Measurements from ENCODE around the gene LGMN.
"Not testable (repeated sequence)": the region's sequence is repeated elsewhere in the genome, so short reads cannot be mapped to it uniquely, and the experiment has no call there.

The LGMN gene

GRCh38 chr14:92754966-92755365 lies 6.5 kb upstream of the LGMN start:
- CTCF ChIA-PET, result interaction anchor here (0.6 to 1.5 kb wide), 2 partner anchors 26 to 1376 kb away, joined by 3 to 4 read pairs; no protein-coding TSS in a partner anchor
- POLR2A ChIA-PET, result no interaction called here
- WGBS (ENCODE audit: insufficient coverage), result no CpG with 5 or more reads among the region's 1 CpG

GRCh38 chr14:92753250-92753649 lies 4.8 kb upstream of the LGMN start:
- ChIA-PET CTCF (interaction anchor here (0.5 to 3.8 kb wide), 6 partner anchors 12 to 221 kb away, joined by 3 to 23 read pairs (median 5); no protein-coding TSS in a partner anchor), POLR2A (interaction anchor here (0.7 kb wide), 1 partner anchor 14 kb away, joined by 3 read pairs; no protein-coding TSS in a partner anchor)
- Histone ChIP-seq H3K9me3 (ENCODE audit: control extremely low read depth in 1 of 5, control insufficient read depth in 4 of 5, insufficient read depth in 2 of 5, low read depth in 1 of 5, low read length in 4 of 5) (peaks cover 0 to 12% (median 4%) of the 10 kb centered on the region in 5 experiments), H3K27ac (ENCODE audit: insufficient read depth in 1 of 2, low read depth in 1 of 2, low read length in 2 of 2, poor library complexity in 1 of 2, severe bottlenecking in 2 of 2) (no peak overlapping the region), H3K27me3 (replicated peaks in 2 of 5; ENCODE audit: control insufficient read depth in 4 of 5, insufficient read depth in 5 of 5, low read length in 4 of 5) (peaks cover 0 to 5% (median 0%) of the 10 kb centered on the region in 5 experiments), H3K4me3 (ENCODE audit: control insufficient read depth in 1 of 7, extremely low read depth in 1 of 7, insufficient read depth in 4 of 7, low read depth in 2 of 7, low read length in 6 of 7) (peak overlapping the region in 1 of 7 experiments; percentile 14), H3K36me3 (ENCODE audit: control insufficient read depth in 4 of 4, insufficient read depth in 4 of 4, low read length in 3 of 4) (no peaks in the 10 kb centered on the region), H3K4me1 (ENCODE audit: control extremely low read depth in 1 of 4, control insufficient read depth in 4 of 4, insufficient read depth in 4 of 4, low read length in 3 of 4) (peaks cover 9 to 42% (median 39%) of the 10 kb centered on the region in 4 experiments)
- peak; percentile 53 to 86 (median 86) for DNase-seq
- 18% methylated on average over 2 of the region's 5 CpGs for WGBS (ENCODE audit: insufficient coverage)

More at GRCh38 chr14:92754966-92755365, 6.5 kb upstream of the LGMN start:
- Histone ChIP-seq H3K27me3 (replicated peaks in 2 of 5; ENCODE audit: control insufficient read depth in 4 of 5, insufficient read depth in 5 of 5, low read length in 4 of 5) (no peaks in the 10 kb centered on the region), H3K9me3 (ENCODE audit: control extremely low read depth in 1 of 5, control insufficient read depth in 4 of 5, insufficient read depth in 2 of 5, low read depth in 1 of 5, low read length in 4 of 5) (peaks cover 0 to 12% (median 0%) of the 10 kb centered on the region in 5 experiments), H3K27ac (ENCODE audit: insufficient read depth in 1 of 2, low read depth in 1 of 2, low read length in 2 of 2, poor library complexity in 1 of 2, severe bottlenecking in 2 of 2) (no peak overlapping the region), H3K4me1 (ENCODE audit: control extremely low read depth in 1 of 4, control insufficient read depth in 4 of 4, insufficient read depth in 4 of 4, low read length in 3 of 4) (peaks cover 9 to 43% (median 27%) of the 10 kb centered on the region in 4 experiments), H3K36me3 (ENCODE audit: control insufficient read depth in 4 of 4, insufficient read depth in 4 of 4, low read length in 3 of 4) (no peaks in the 10 kb centered on the region), H3K4me3 (ENCODE audit: control insufficient read depth in 1 of 7, extremely low read depth in 1 of 7, insufficient read depth in 4 of 7, low read depth in 2 of 7, low read length in 6 of 7) (no peak overlapping the region)
- no peak for DNase-seq

GRCh38 chr14:92751819-92752218 lies 3.4 kb upstream of the LGMN start:
- 80% methylated on average over 2 of the region's 4 CpGs for WGBS (ENCODE audit: insufficient coverage)
- H3K4me3 ChIP-seq (ENCODE audit: control insufficient read depth in 1 of 7, extremely low read depth in 1 of 7, insufficient read depth in 4 of 7, low read depth in 2 of 7, low read length in 6 of 7), result no peak overlapping the region
- peak in 2 of 3 donors; percentile 23 to 47 for DNase-seq
- H3K36me3 ChIP-seq (ENCODE audit: control insufficient read depth in 4 of 4, insufficient read depth in 4 of 4, low read length in 3 of 4), result no peaks in the 10 kb centered on the region
- ChIA-PET POLR2A (no interaction called here), CTCF (interaction anchor here (1.2 to 3.8 kb wide), 3 partner anchors 8 to 35 kb away, joined by 3 to 23 read pairs (median 8); no protein-coding TSS in a partner anchor)
- peaks cover 0 to 13% (median 4%) of the 10 kb centered on the region in 5 experiments for H3K9me3 ChIP-seq (ENCODE audit: control extremely low read depth in 1 of 5, control insufficient read depth in 4 of 5, insufficient read depth in 2 of 5, low read depth in 1 of 5, low read length in 4 of 5)
- peaks cover 10 to 51% (median 45%) of the 10 kb centered on the region in 4 experiments for H3K4me1 ChIP-seq (ENCODE audit: control extremely low read depth in 1 of 4, control insufficient read depth in 4 of 4, insufficient read depth in 4 of 4, low read length in 3 of 4)
- peaks cover 0 to 18% (median 2%) of the 10 kb centered on the region in 5 experiments for H3K27me3 ChIP-seq (replicated peaks in 2 of 5; ENCODE audit: control insufficient read depth in 4 of 5, insufficient read depth in 5 of 5, low read length in 4 of 5)
- no peak overlapping the region for H3K27ac ChIP-seq (ENCODE audit: insufficient read depth in 1 of 2, low read depth in 1 of 2, low read length in 2 of 2, poor library complexity in 1 of 2, severe bottlenecking in 2 of 2)

- POLR2A ChIA-PET, result interaction anchor here (1.6 kb wide), 1 partner anchor 43 kb away, joined by 3 read pairs; the partner anchor contains the start of gene GOLGA5
- peaks cover 0 to 13% (median 4%) of the 10 kb centered on the region in 5 experiments for H3K9me3 ChIP-seq (ENCODE audit: control extremely low read depth in 1 of 5, control insufficient read depth in 4 of 5, insufficient read depth in 2 of 5, low read depth in 1 of 5, low read length in 4 of 5)
- peak in 2 of 3 donors; percentile 27 to 53 for DNase-seq
- H3K27ac ChIP-seq (ENCODE audit: insufficient read depth in 1 of 2, low read depth in 1 of 2, low read length in 2 of 2, poor library complexity in 1 of 2, severe bottlenecking in 2 of 2), result no peak overlapping the region
- H3K36me3 ChIP-seq (ENCODE audit: control insufficient read depth in 4 of 4, insufficient read depth in 4 of 4, low read length in 3 of 4), result no peaks in the 10 kb centered on the region
- peak overlapping the region in 1 of 7 experiments; percentile 54 for H3K4me3 ChIP-seq (ENCODE audit: control insufficient read depth in 1 of 7, extremely low read depth in 1 of 7, insufficient read depth in 4 of 7, low read depth in 2 of 7, low read length in 6 of 7)
- H3K4me1 ChIP-seq (ENCODE audit: control extremely low read depth in 1 of 4, control insufficient read depth in 4 of 4, insufficient read depth in 4 of 4, low read length in 3 of 4), result peaks cover 10 to 51% (median 45%) of the 10 kb centered on the region in 4 experiments
- CTCF ChIA-PET, result interaction anchor here (0.6 to 3.8 kb wide), 7 partner anchors 9 to 38 kb away, joined by 3 to 23 read pairs (median 6); no protein-coding TSS in a partner anchor
- peaks cover 0 to 23% (median 2%) of the 10 kb centered on the region in 5 experiments for H3K27me3 ChIP-seq (replicated peaks in 2 of 5; ENCODE audit: control insufficient read depth in 4 of 5, insufficient read depth in 5 of 5, low read length in 4 of 5)
- WGBS (ENCODE audit: insufficient coverage), result 59% methylated on average over 3 of the region's 5 CpGs
These were observed 2.6 kb upstream of the LGMN start for GRCh38 chr14:92750994-92751400.

GRCh38 chr14:92750222-92750728 lies 1.8 kb upstream of the LGMN start:
- peak; percentile 57 to 93 (median 88) for DNase-seq
- 4% methylated on average over 10 of the region's 10 CpGs for WGBS (ENCODE audit: insufficient coverage)
- H3K36me3 ChIP-seq (ENCODE audit: control insufficient read depth in 4 of 4, insufficient read depth in 4 of 4, low read length in 3 of 4); H3K27ac ChIP-seq (ENCODE audit: insufficient read depth in 1 of 2, low read depth in 1 of 2, low read length in 2 of 2, poor library complexity in 1 of 2, severe bottlenecking in 2 of 2): not testable (repeated sequence)
- peak overlapping the region in 4 of 7 experiments; percentile 29 to 61 (median 46) for H3K4me3 ChIP-seq (ENCODE audit: control insufficient read depth in 1 of 7, extremely low read depth in 1 of 7, insufficient read depth in 4 of 7, low read depth in 2 of 7, low read length in 6 of 7)
- POLR2A ChIA-PET, result interaction anchor here (0.9 to 1.6 kb wide), 3 partner anchors 21 to 44 kb away, joined by 3 to 4 read pairs (median 3); partner anchors contain the start of gene GOLGA5
- H3K9me3 ChIP-seq (ENCODE audit: control extremely low read depth in 1 of 5, control insufficient read depth in 4 of 5, insufficient read depth in 2 of 5, low read depth in 1 of 5, low read length in 4 of 5), result peaks cover 0 to 13% (median 4%) of the 10 kb centered on the region in 5 experiments
- CTCF ChIA-PET, result interaction anchor here (0.7 to 3.8 kb wide), 7 partner anchors 9 to 79 kb away, joined by 3 to 23 read pairs (median 5); no protein-coding TSS in a partner anchor
- peaks cover 10 to 51% (median 45%) of the 10 kb centered on the region in 4 experiments for H3K4me1 ChIP-seq (ENCODE audit: control extremely low read depth in 1 of 4, control insufficient read depth in 4 of 4, insufficient read depth in 4 of 4, low read length in 3 of 4)
- peaks cover 0 to 23% (median 2%) of the 10 kb centered on the region in 5 experiments for H3K27me3 ChIP-seq (replicated peaks in 2 of 5; ENCODE audit: control insufficient read depth in 4 of 5, insufficient read depth in 5 of 5, low read length in 4 of 5)

GRCh38 chr14:92747701-92748258 lies 647 bp downstream of the LGMN start:
- 13% methylated on average over 9 of the region's 16 CpGs for WGBS (ENCODE audit: insufficient coverage)
- H3K27ac ChIP-seq (ENCODE audit: insufficient read depth in 1 of 2, low read depth in 1 of 2, low read length in 2 of 2, poor library complexity in 1 of 2, severe bottlenecking in 2 of 2), result no peak overlapping the region
- ChIA-PET POLR2A (no interaction called here), CTCF (interaction anchor here (0.9 to 1.2 kb wide), 5 partner anchors 22 to 36 kb away, joined by 3 to 5 read pairs (median 4); no protein-coding TSS in a partner anchor)
- H3K4me1 ChIP-seq (ENCODE audit: control extremely low read depth in 1 of 4, control insufficient read depth in 4 of 4, insufficient read depth in 4 of 4, low read length in 3 of 4), result peaks cover 10 to 51% (median 40%) of the 10 kb centered on the region in 4 experiments
- H3K27me3 ChIP-seq (replicated peaks in 2 of 5; ENCODE audit: control insufficient read depth in 4 of 5, insufficient read depth in 5 of 5, low read length in 4 of 5), result peaks cover 0 to 23% (median 2%) of the 10 kb centered on the region in 5 experiments
- peak overlapping the region in 6 of 7 experiments; percentile 40 to 68 (median 48) for H3K4me3 ChIP-seq (ENCODE audit: control insufficient read depth in 1 of 7, extremely low read depth in 1 of 7, insufficient read depth in 4 of 7, low read depth in 2 of 7, low read length in 6 of 7)
- H3K36me3 ChIP-seq (ENCODE audit: control insufficient read depth in 4 of 4, insufficient read depth in 4 of 4, low read length in 3 of 4), result no peaks in the 10 kb centered on the region
- peak in 2 of 3 donors; percentile 31 to 42 for DNase-seq
- peaks cover 0 to 13% (median 0%) of the 10 kb centered on the region in 5 experiments for H3K9me3 ChIP-seq (ENCODE audit: control extremely low read depth in 1 of 5, control insufficient read depth in 4 of 5, insufficient read depth in 2 of 5, low read depth in 1 of 5, low read length in 4 of 5)

Data from common myeloid progenitor, CD34-positive (primary cell).